CD8-positive, alpha-beta memory T cell (primary cell): ENCODE data around the gene RNASEH2A. TPM values are rescaled to one million over a fixed set of nuclear protein-coding genes. Genes with fewer than 3 reads are reported as not detected.
"Not testable (repeated sequence)": the region's sequence is repeated elsewhere in the genome, so short reads cannot be mapped to it uniquely, and the experiment has no call there.

Experiments
- CTCF ChIA-PET: fragments of 350-600 bp; sonication (Branson Sonifier 250); formaldehyde crosslinking; loops from one replicate; lab custom pipeline; 2021; ENCODE audit warnings: antibody characterized with exemption; lab: Charles Lee
- POLR2A ChIA-PET: fragments of 350-600 bp; sonication (Branson Sonifier 250); formaldehyde crosslinking; loops from one replicate; lab custom pipeline; 2021; ENCODE audit warnings: antibody characterized with exemption; lab: Charles Lee
- DNase-seq, 5 donors: peaks; one replicate each; pipeline versions ENCODE4 v3.0.0 to v3.0.0-alpha.2; 2020 to 2022; ENCODE audit warnings: mixed read lengths in 1 of 5
- H3K27ac ChIP-seq: one replicate; pipeline ENCODE4 v1.7.0; 2013; ENCODE audit warnings: low read depth, mild to moderate bottlenecking, low read length, moderate library complexity
- H3K27me3 ChIP-seq: 2 replicates; pipeline ENCODE4 v1.7.0; 2013; ENCODE audit warnings: low read length, mild to moderate bottlenecking; ENCODE audit not compliant: insufficient read depth, poor library complexity, severe bottlenecking
- H3K36me3 ChIP-seq: 2 replicates; pipeline ENCODE4 v1.7.0; 2013; ENCODE audit warnings: mild to moderate bottlenecking, low read length, moderate library complexity; ENCODE audit not compliant: insufficient read depth
- H3K4me1 ChIP-seq: 2 replicates; pipeline ENCODE4 v1.7.0; 2013; ENCODE audit warnings: mild to moderate bottlenecking, low read length, moderate library complexity; ENCODE audit not compliant: insufficient read depth
- H3K4me3 ChIP-seq: 2 replicates; pipeline ENCODE4 v1.7.0; 2013; ENCODE audit warnings: mild to moderate bottlenecking, low read length
- H3K9me3 ChIP-seq: 2 replicates; pipeline ENCODE4 v1.7.0; 2013; ENCODE audit warnings: mild to moderate bottlenecking, low read length
- H3K27ac Mint-ChIP-seq, 8 donors: one replicate each; pipeline ENCODE4 v1.8.0; 2020 to 2021; ENCODE audit warnings: mixed read lengths in 8 of 8, mild to moderate bottlenecking in 6 of 8, inconsistent platforms in 3 of 8, moderate library complexity in 3 of 8
- H3K27me3 Mint-ChIP-seq, 2 donors: one replicate each; pipeline ENCODE4 v1.8.0; 2020 to 2021; ENCODE audit warnings: mixed read lengths in 2 of 2, mild to moderate bottlenecking in 1 of 2, moderate library complexity in 1 of 2
- H3K36me3 Mint-ChIP-seq, 3 donors: one replicate each; pipeline ENCODE4 v1.8.0; 2020 to 2021; ENCODE audit warnings: mixed read lengths in 3 of 3, inconsistent platforms in 1 of 3, mild to moderate bottlenecking in 1 of 3
- H3K4me1 Mint-ChIP-seq, 3 donors: one replicate each; pipeline ENCODE4 v1.8.0; 2020 to 2021; ENCODE audit warnings: mixed read lengths in 3 of 3, inconsistent platforms in 1 of 3, mild to moderate bottlenecking in 1 of 3
- H3K4me3 Mint-ChIP-seq, 7 donors: one replicate each; pipeline ENCODE4 v1.8.0; 2020 to 2021; ENCODE audit warnings: mixed read lengths in 7 of 7, mild to moderate bottlenecking in 6 of 7, moderate library complexity in 4 of 7, inconsistent platforms in 2 of 7
- H3K9me3 Mint-ChIP-seq, 5 donors: one replicate each; pipeline ENCODE4 v1.8.0; 2020 to 2022; ENCODE audit warnings: mixed read lengths in 5 of 5, mild to moderate bottlenecking in 3 of 5, moderate library complexity in 2 of 5, inconsistent platforms in 1 of 5
- polyA plus RNA-seq: library from polyadenylated mRNA; unstranded; fragments of 300-500 nt; fragmentation: Illumina TruSeq; gene quantifications from one replicate; pipeline ENCODE4 v1.2.3, GENCODE V29; 2021
- total RNA-seq, 2 experiments: library from RNA; stranded (reverse); gene quantifications; one replicate each; pipeline ENCODE4 v1.2.3, GENCODE V29; 2021

RNASEH2A gene
- total and polyA plus RNA-seq, 3 experiments from 2014 or later = 24.1 to 62.4 (median 51.5) TPM

- ChIA-PET POLR2A (no interaction called here), CTCF (interaction anchor here (13.0 kb wide), 1 partner anchor 81 kb away, joined by 231 read pairs; no protein-coding TSS in a partner anchor)
- Mint-ChIP-seq H3K27me3 (peaks cover 50 to 77% of the 10 kb centered on the region in 2 donors), H3K4me3 (no peak overlapping the region), H3K36me3 (peaks cover 0 to 1% (median 0%) of the 10 kb centered on the region in 3 donors), H3K4me1 (peaks cover 17 to 30% (median 29%) of the 10 kb centered on the region in 3 donors), H3K27ac (no peak overlapping the region), H3K9me3 (peaks cover 0 to 6% (median 0%) of the 10 kb centered on the region in 5 donors)
- H3K9me3 ChIP-seq = no peaks in the 10 kb centered on the region
- peaks cover 21% of the 10 kb centered on the region for H3K4me1 ChIP-seq
- H3K27ac ChIP-seq = no peak overlapping the region
- H3K27me3 ChIP-seq = peaks cover 45% of the 10 kb centered on the region
- H3K36me3 ChIP-seq = no peaks in the 10 kb centered on the region
- no peak overlapping the region for H3K4me3 ChIP-seq
- no peak for DNase-seq
Observed at GRCh38 chr19:12843999-12844732, 37.8 kb downstream of the RNASEH2A start.

DNA sequence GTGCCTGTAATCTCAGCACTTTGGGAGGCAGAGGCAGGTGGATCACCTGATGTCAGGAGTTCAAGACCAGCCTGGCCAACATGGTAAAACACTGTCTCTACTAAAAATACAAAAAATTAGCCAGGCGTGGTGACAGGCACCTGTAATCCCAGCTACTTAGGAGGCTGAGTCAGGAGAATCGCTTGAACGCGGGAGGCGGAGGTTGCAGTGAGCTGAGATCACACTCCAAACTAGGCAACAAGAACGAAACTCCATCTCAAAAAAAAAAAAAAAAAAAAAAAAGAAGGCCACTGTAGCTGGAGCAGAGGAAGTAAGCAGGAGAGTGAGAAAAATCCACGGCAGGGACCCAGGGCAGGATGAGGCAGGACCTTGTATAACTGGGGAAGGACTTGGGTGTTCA, 40.2 kb downstream of the RNASEH2A start:
- DNase-seq, H3K27ac Mint-ChIP-seq, H3K4me1 ChIP-seq, POLR2A ChIA-PET, H3K4me3 ChIP-seq, H3K9me3 Mint-ChIP-seq, H3K9me3 ChIP-seq, H3K36me3 ChIP-seq, H3K4me1 Mint-ChIP-seq, H3K27ac ChIP-seq, H3K4me3 Mint-ChIP-seq, H3K36me3 Mint-ChIP-seq: not testable (repeated sequence)
- peaks cover 21% of the 10 kb centered on the region for H3K27me3 ChIP-seq
- CTCF ChIA-PET = interaction anchor here (0.7 to 13.0 kb wide), 30 partner anchors 9 to 285 kb away, joined by 3 to 231 read pairs (median 4); partner anchors contain the start of genes DNASE2, GCDH, HOOK2 and TRIR
- peaks cover 26 to 54% of the 10 kb centered on the region in 2 donors for H3K27me3 Mint-ChIP-seq

DNA sequence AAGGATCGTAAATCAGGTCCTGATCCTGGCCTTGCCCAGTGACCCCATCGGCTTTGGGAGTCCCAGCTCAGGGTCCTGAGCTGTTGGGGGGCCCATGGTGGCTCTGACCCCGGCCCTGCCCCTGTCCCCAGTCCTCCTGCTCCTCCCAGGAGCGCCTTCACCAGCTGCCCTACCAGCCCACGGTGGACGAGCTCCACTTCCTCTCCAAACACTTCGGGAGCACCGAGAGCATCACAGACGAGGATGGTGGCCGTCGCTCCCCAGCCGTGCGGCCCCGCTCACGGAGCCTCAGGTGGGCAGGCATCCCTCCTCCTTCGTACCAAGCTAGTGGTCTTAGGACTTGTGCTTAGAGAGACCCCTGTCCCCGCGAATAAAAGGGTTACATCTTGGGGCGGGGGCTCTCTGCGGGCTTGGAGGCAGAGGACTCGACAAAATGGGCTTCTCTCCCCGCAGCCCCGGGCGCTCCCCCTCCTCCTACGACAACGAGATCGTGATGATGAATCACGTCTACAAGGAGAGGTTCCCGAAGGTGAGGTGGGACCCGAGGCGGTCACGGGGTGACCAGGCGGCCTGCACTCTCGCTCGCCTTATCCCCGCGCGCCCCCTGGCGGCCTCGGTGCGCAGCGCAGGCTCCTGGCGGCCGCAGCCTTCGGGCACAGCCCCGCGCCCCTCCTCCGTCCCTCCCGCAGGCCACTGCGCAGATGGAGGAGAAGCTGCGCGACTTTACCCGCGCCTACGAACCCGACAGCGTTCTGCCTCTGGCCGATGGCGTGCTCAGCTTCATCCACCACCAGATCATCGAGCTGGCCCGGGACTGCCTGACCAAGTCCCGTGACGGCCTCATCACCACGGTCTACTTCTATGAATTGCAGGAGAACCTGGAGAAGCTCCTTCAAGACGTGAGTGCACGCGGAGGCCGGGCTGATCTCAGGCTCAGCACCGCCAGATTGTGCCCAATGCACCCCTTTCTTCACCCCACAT, 41.1 kb downstream of the RNASEH2A start:
- H3K27ac ChIP-seq = no peak overlapping the region
- no peak overlapping the region for H3K27ac Mint-ChIP-seq
- H3K4me3 ChIP-seq = no peak overlapping the region
- no peaks in the 10 kb centered on the region for H3K9me3 ChIP-seq
- H3K36me3 Mint-ChIP-seq = no peaks in the 10 kb centered on the region
- peaks cover 14% of the 10 kb centered on the region for H3K27me3 ChIP-seq
- H3K4me3 Mint-ChIP-seq = peak overlapping the region in 5 of 7 donors; percentile 19 to 82 (median 28)
- no peaks in the 10 kb centered on the region for H3K9me3 Mint-ChIP-seq
- peaks cover 23 to 48% of the 10 kb centered on the region in 2 donors for H3K27me3 Mint-ChIP-seq
- DNase-seq = peak; percentile 73 to 84 (median 80)
- H3K4me1 ChIP-seq = peaks cover 9% of the 10 kb centered on the region
- peaks cover 0 to 8% (median 3%) of the 10 kb centered on the region in 3 donors for H3K4me1 Mint-ChIP-seq
- ChIA-PET POLR2A (interaction anchor here (0.5 to 0.6 kb wide), 2 partner anchors 72 to 165 kb away, joined by 3 to 7 read pairs; partner anchors contain the start of gene SYCE2), CTCF (interaction anchor here (0.6 to 13.0 kb wide), 44 partner anchors 10 to 447 kb away, joined by 3 to 231 read pairs (median 3); partner anchors contain the start of genes DNASE2, GCDH, HOOK2 and MAN2B1)
- no peaks in the 10 kb centered on the region for H3K36me3 ChIP-seq

DNA sequence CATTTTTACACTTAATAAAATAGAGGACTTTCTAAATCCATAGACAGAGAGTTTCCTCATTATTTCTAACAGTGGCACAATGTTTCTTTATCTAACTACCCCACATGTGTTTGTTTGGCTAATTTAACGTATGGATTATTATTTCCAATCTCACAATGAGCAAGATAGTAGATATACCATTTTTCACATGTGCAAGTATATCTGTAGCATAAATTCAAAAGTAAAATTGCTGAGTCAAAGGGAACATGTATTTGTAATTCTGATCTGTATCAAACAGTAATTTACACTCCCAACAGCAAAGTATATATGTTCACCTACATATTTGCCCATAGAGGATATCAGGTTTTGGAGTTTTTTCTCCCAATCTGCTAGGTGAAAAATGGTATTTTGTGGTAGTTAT, 50.3 kb downstream of the RNASEH2A start:
- no peaks in the 10 kb centered on the region for H3K9me3 ChIP-seq
- H3K4me1 Mint-ChIP-seq = no peaks in the 10 kb centered on the region
- no peak overlapping the region for H3K27ac ChIP-seq
- ChIA-PET POLR2A (no interaction called here), CTCF (no interaction called here)
- peaks cover 5 to 15% (median 8%) of the 10 kb centered on the region in 5 donors for H3K9me3 Mint-ChIP-seq
- no peak overlapping the region for H3K27ac Mint-ChIP-seq
- no peak overlapping the region for H3K4me3 ChIP-seq
- DNase-seq = no peak
- peaks cover 8 to 10% of the 10 kb centered on the region in 2 donors for H3K27me3 Mint-ChIP-seq
- peaks cover 0 to 5% (median 4%) of the 10 kb centered on the region in 3 donors for H3K36me3 Mint-ChIP-seq
- H3K4me3 Mint-ChIP-seq = no peak overlapping the region
- no peaks in the 10 kb centered on the region for H3K36me3 ChIP-seq
- H3K4me1 ChIP-seq = no peaks in the 10 kb centered on the region
- H3K27me3 ChIP-seq = no peaks in the 10 kb centered on the region

DNA sequence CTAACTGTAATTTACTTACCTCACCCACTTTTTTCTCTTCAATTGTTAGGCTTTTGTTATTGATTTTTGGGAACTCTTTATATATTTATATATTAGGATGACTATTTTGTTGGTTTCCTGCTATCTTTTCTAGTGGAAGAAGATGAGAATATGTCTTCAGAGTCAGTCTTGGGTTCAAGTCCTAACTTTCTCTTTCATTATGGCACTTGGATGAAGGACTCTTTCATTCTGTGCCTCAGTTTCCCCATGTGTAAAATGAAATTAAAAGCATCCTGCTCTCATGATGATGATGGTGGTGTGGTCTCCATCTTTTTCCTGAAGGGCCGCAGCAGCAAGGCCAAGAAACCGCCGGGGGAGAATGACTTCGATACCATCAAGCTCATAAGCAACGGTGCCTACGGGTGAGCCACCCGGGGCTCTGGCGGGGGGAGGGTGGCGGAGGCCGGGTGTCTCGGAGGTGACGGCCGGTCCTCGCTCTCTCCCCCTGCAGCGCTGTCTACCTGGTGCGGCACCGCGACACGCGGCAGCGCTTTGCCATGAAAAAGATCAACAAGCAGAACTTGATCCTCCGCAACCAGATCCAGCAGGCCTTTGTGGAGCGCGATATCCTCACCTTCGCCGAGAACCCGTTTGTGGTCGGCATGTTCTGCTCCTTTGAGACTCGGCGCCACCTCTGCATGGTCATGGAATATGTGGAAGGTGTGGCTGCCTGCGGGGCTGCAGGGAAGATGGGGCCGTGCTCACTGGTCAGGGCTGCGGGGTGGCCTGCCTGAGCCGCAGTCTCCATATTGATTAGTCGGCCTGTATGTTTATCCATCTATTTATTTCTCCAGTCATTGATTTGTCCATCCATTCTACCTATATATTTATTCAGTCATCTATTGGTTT, 51.9 kb downstream of the RNASEH2A start:
- CTCF ChIA-PET = no interaction called here
- no peaks in the 10 kb centered on the region for H3K4me1 ChIP-seq
- POLR2A ChIA-PET = no interaction called here

DNA sequence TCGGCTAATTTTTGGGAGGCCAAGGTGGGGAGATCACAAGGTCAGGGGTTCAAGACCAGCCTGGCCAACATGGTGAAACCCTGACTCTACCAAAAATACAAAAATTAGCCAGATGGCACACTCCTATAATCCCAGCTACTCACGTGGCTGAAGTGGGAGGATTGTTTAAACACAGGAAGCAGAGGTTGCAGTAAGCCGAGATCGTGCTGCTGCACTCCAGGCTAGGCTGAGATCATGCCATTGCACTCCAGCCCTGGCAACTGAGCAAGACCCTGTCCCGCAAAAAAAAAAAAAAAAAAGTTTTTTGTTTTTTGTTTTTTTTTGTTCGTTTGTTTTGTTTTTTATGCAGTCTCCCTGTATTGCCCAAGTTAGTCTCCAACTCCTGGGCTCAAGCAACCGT, 53.2 kb downstream of the RNASEH2A start:
- no peaks in the 10 kb centered on the region for H3K36me3 ChIP-seq
- H3K4me3 Mint-ChIP-seq = no peak overlapping the region
- H3K27me3 ChIP-seq = no peaks in the 10 kb centered on the region
- peaks cover 8 to 19% of the 10 kb centered on the region in 2 donors for H3K27me3 Mint-ChIP-seq
- H3K9me3 ChIP-seq = no peaks in the 10 kb centered on the region
- CTCF ChIA-PET = no interaction called here
- H3K4me1 ChIP-seq = no peaks in the 10 kb centered on the region
- H3K27ac ChIP-seq = no peak overlapping the region
- no peak overlapping the region for H3K27ac Mint-ChIP-seq
- no peak for DNase-seq
- peaks cover 0 to 5% (median 1%) of the 10 kb centered on the region in 3 donors for H3K36me3 Mint-ChIP-seq
- H3K4me3 ChIP-seq = no peak overlapping the region
- no peaks in the 10 kb centered on the region for H3K4me1 Mint-ChIP-seq
- H3K9me3 Mint-ChIP-seq = peaks cover 5 to 15% (median 8%) of the 10 kb centered on the region in 5 donors
- POLR2A ChIA-PET = no interaction called here

More for the DNA sequence above, 51.9 kb downstream of the RNASEH2A start:
- H3K36me3 ChIP-seq = no peaks in the 10 kb centered on the region
- no peak overlapping the region for H3K4me3 ChIP-seq
- no peak overlapping the region for H3K27ac ChIP-seq
- H3K27me3 ChIP-seq = no peaks in the 10 kb centered on the region
- Mint-ChIP-seq H3K4me3 (no peak overlapping the region), H3K9me3 (peaks cover 5 to 15% (median 8%) of the 10 kb centered on the region in 5 donors), H3K27me3 (peaks cover 8 to 15% of the 10 kb centered on the region in 2 donors), H3K4me1 (no peaks in the 10 kb centered on the region), H3K36me3 (peaks cover 0 to 5% (median 4%) of the 10 kb centered on the region in 3 donors), H3K27ac (no peak overlapping the region)
- no peaks in the 10 kb centered on the region for H3K9me3 ChIP-seq
- DNase-seq = no peak
